Measurements from ENCODE around the gene CRELD1. TPM values are rescaled to one million over a fixed set of nuclear protein-coding genes. Genes with fewer than 3 reads are reported as not detected.

The CRELD1 gene
- total and polyA plus RNA-seq, 2 of the 13 experiments (the other 11 are each of a cell fraction or from before 2014, with no cell fraction given) = 27.1 to 61.9 TPM

DNA sequence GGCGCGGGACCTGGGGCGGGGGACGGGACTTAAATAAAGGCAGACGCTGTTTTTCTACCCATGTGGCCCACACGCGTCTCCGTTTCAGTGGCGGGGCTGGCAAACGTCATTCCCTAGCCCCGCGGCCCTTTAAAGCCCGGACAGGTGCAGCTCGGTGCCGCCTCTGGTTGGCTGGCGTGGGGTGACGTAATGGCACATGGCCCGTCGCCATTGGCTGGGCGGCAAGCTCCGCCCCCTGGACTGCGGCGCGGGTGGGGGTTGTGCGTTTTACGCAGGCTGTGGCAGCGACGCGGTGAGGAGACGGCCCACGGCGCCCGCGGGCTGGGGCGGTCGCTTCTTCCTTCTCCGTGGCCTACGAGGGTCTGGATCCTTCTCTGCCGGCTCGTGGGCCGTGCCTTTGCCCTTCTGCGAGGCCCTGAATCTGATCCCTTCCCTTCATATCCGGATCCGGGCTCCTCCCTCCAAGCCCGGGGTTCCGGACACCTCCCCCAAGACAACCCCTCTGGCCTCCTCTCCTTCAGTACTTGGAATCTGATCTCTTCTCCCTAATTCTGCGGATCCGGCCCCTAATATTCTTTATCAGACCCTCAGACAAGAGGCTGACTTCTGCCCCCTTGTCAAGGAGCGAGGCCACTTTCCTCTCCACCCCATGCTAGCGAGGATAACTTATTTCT lies at the start of gene CRELD1 (continued):
- TF ChIP-seq HNF4G (IDR thresholded peaks at IDR 0.05; ENCODE audit: borderline replicate concordance, low read depth, low read length) = no peak; the same call in 1 of the 2 replicates
- TF ChIP-seq HNF4G (CRISPR knock-in tag; IDR thresholded peaks at IDR 0.05; ENCODE audit: borderline replicate concordance, low read depth) = no peak
- no peak for TF ChIP-seq ZNF570 (CRISPR knock-in tag; IDR thresholded peaks at IDR 0.05; ENCODE audit: borderline replicate concordance)
- TF ChIP-seq, protein P1, sequence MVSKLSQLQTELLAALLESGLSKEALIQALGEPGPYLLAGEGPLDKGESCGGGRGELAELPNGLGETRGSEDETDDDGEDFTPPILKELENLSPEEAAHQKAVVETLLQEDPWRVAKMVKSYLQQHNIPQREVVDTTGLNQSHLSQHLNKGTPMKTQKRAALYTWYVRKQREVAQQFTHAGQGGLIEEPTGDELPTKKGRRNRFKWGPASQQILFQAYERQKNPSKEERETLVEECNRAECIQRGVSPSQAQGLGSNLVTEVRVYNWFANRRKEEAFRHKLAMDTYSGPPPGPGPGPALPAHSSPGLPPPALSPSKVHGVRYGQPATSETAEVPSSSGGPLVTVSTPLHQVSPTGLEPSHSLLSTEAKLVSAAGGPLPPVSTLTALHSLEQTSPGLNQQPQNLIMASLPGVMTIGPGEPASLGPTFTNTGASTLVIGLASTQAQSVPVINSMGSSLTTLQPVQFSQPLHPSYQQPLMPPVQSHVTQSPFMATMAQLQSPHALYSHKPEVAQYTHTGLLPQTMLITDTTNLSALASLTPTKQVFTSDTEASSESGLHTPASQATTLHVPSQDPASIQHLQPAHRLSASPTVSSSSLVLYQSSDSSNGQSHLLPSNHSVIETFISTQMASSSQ (IDR thresholded peaks at IDR 0.05; ENCODE audit: low read depth) = no peak
- TF ChIP-seq, protein P1 (CRISPR knock-in tag; IDR thresholded peaks at IDR 0.05; ENCODE audit: borderline replicate concordance) = no peak
- peak; percentile 35; the same call in 1 of the 2 replicates for TF ChIP-seq ZNF773 (CRISPR knock-in tag; IDR thresholded peaks at IDR 0.05; ENCODE audit: borderline replicate concordance)
- TF ChIP-seq, protein P2, sequence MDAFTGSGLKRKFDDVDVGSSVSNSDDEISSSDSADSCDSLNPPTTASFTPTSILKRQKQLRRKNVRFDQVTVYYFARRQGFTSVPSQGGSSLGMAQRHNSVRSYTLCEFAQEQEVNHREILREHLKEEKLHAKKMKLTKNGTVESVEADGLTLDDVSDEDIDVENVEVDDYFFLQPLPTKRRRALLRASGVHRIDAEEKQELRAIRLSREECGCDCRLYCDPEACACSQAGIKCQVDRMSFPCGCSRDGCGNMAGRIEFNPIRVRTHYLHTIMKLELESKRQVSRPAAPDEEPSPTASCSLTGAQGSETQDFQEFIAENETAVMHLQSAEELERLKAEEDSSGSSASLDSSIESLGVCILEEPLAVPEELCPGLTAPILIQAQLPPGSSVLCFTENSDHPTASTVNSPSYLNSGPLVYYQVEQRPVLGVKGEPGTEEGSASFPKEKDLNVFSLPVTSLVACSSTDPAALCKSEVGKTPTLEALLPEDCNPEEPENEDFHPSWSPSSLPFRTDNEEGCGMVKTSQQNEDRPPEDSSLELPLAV (CRISPR knock-in tag; conservative IDR thresholded peaks at IDR 0.05; ENCODE audit: low read depth) = no peak
- TF ChIP-seq, protein P3, sequence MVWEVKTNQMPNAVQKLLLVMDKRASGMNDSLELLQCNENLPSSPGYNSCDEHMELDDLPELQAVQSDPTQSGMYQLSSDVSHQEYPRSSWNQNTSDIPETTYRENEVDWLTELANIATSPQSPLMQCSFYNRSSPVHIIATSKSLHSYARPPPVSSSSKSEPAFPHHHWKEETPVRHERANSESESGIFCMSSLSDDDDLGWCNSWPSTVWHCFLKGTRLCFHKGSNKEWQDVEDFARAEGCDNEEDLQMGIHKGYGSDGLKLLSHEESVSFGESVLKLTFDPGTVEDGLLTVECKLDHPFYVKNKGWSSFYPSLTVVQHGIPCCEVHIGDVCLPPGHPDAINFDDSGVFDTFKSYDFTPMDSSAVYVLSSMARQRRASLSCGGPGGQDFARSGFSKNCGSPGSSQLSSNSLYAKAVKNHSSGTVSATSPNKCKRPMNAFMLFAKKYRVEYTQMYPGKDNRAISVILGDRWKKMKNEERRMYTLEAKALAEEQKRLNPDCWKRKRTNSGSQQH (CRISPR knock-in tag; IDR thresholded peaks at IDR 0.05; ENCODE audit: low read depth) = no peak
- TF ChIP-seq ZNF878 (CRISPR knock-in tag; IDR thresholded peaks at IDR 0.05) = peak; percentile 89; the same call in 1 of the 2 replicates
- TF ChIP-seq ATAD3A (CRISPR knock-in tag; IDR thresholded peaks at IDR 0.05) = no peak
- TF ChIP-seq, protein P4, sequence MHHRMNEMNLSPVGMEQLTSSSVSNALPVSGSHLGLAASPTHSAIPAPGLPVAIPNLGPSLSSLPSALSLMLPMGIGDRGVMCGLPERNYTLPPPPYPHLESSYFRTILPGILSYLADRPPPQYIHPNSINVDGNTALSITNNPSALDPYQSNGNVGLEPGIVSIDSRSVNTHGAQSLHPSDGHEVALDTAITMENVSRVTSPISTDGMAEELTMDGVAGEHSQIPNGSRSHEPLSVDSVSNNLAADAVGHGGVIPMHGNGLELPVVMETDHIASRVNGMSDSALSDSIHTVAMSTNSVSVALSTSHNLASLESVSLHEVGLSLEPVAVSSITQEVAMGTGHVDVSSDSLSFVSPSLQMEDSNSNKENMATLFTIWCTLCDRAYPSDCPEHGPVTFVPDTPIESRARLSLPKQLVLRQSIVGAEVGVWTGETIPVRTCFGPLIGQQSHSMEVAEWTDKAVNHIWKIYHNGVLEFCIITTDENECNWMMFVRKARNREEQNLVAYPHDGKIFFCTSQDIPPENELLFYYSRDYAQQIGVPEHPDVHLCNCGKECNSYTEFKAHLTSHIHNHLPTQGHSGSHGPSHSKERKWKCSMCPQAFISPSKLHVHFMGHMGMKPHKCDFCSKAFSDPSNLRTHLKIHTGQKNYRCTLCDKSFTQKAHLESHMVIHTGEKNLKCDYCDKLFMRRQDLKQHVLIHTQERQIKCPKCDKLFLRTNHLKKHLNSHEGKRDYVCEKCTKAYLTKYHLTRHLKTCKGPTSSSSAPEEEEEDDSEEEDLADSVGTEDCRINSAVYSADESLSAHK (CRISPR knock-in tag; IDR thresholded peaks at IDR 0.05; ENCODE audit: borderline replicate concordance) = no peak
- TF ChIP-seq ZNF326 (CRISPR knock-in tag; IDR thresholded peaks at IDR 0.05; ENCODE audit: borderline replicate concordance) = no peak
- TF ChIP-seq PCBP1 (IDR thresholded peaks at IDR 0.05; ENCODE audit: borderline replicate concordance, low read depth, low read length) = no peak
- TF ChIP-seq ZNF530 (CRISPR knock-in tag; IDR thresholded peaks at IDR 0.05; ENCODE audit: low read depth) = no peak
- no peak for TF ChIP-seq DPF2 (CRISPR knock-in tag; IDR thresholded peaks at IDR 0.05; ENCODE audit: borderline replicate concordance, low read depth)
- TF ChIP-seq KAT2B (IDR thresholded peaks at IDR 0.05; ENCODE audit: borderline replicate concordance, low read depth, low read length) = no peak
- TF ChIP-seq, protein P5, sequence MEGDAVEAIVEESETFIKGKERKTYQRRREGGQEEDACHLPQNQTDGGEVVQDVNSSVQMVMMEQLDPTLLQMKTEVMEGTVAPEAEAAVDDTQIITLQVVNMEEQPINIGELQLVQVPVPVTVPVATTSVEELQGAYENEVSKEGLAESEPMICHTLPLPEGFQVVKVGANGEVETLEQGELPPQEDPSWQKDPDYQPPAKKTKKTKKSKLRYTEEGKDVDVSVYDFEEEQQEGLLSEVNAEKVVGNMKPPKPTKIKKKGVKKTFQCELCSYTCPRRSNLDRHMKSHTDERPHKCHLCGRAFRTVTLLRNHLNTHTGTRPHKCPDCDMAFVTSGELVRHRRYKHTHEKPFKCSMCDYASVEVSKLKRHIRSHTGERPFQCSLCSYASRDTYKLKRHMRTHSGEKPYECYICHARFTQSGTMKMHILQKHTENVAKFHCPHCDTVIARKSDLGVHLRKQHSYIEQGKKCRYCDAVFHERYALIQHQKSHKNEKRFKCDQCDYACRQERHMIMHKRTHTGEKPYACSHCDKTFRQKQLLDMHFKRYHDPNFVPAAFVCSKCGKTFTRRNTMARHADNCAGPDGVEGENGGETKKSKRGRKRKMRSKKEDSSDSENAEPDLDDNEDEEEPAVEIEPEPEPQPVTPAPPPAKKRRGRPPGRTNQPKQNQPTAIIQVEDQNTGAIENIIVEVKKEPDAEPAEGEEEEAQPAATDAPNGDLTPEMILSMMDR (CRISPR knock-in tag; IDR thresholded peaks at IDR 0.05) = 0 out of 2 replicates have a peak, but pooled peaks have one; percentile 15
